HG03135 (cell line): ENCODE results near the gene FAM151A.

Source experiments
- ATAC-seq: cut with Tn5 transposase; IDR thresholded peaks from one replicate; pipeline ENCODE4 v1.9.1; 2021; ENCODE audit warnings: mild to moderate bottlenecking, moderate library complexity; ENCODE audit not compliant: unreplicated experiment

The FAM151A gene

GRCh38 chr1:54623216-54624007 lies at the start of gene FAM151A:
FAM151A (minus strand) TSS chr1:54623525; CDS start chr1:54623395, 130 bp downstream.
- no peak for ATAC-seq

- peak; percentile 81 for ATAC-seq
Observed at GRCh38 chr1:54671985-54672608, 48.8 kb upstream of the FAM151A start.

GRCh38 chr1:54668567-54668966 lies 45.2 kb upstream of the FAM151A start:
- no peak for ATAC-seq

- ATAC-seq: no peak
Observed at GRCh38 chr1:54667797-54668196, 44.5 kb upstream of the FAM151A start.

- no peak for ATAC-seq
Observed at GRCh38 chr1:54666333-54666732, 43.0 kb upstream of the FAM151A start.

- ATAC-seq: no peak
Observed at GRCh38 chr1:54665852-54666251, 42.5 kb upstream of the FAM151A start.

- no peak for ATAC-seq
Observed at GRCh38 chr1:54664364-54664763, 41.0 kb upstream of the FAM151A start.

- ATAC-seq: no peak
Observed at GRCh38 chr1:54663725-54664124, 40.4 kb upstream of the FAM151A start.

- no peak for ATAC-seq
Observed at GRCh38 chr1:54658164-54658913, 35.0 kb upstream of the FAM151A start.

GRCh38 chr1:54653036-54653435 lies 29.7 kb upstream of the FAM151A start:
- ATAC-seq: no peak

GRCh38 chr1:54652168-54652567 lies 28.8 kb upstream of the FAM151A start:
- ATAC-seq: no peak

GRCh38 chr1:54651608-54652007 lies 28.3 kb upstream of the FAM151A start:
- ATAC-seq: no peak

- ATAC-seq: no peak
Observed at GRCh38 chr1:54650417-54650816, 27.1 kb upstream of the FAM151A start.

GRCh38 chr1:54649921-54650320 lies 26.6 kb upstream of the FAM151A start:
- no peak for ATAC-seq

- ATAC-seq: no peak
Observed at GRCh38 chr1:54649130-54649898, 26.0 kb upstream of the FAM151A start.

GRCh38 chr1:54645806-54646676 lies 22.7 kb upstream of the FAM151A start:
- no peak for ATAC-seq

- no peak for ATAC-seq
Observed at GRCh38 chr1:54643736-54644135, 20.4 kb upstream of the FAM151A start.

- ATAC-seq: no peak
Observed at GRCh38 chr1:54640863-54641836, 17.8 kb upstream of the FAM151A start, which contains the start of gene MROH7. MROH7 (plus strand) TSS chr1:54641786; CDS start chr1:54652927, 11,141 bp downstream.

- ATAC-seq: no peak
Observed at GRCh38 chr1:54640361-54640760, 17.0 kb upstream of the FAM151A start.
